DND-41 (cell line): ENCODE results near the gene DDX24.

Experiments used
- ATAC-seq: fragments of 200-7000 bp; cut with Tn5 transposase; 3 replicates; pipeline ENCODE4 v1.9.1; 2021; ENCODE audit warnings: low read depth; ENCODE audit not compliant: insufficient read depth
- DNase-seq: peaks from one replicate; pipeline ENCODE4 v3.0.0-alpha.2; 2020
- H2AFZ ChIP-seq: 2 replicates; pipeline ENCODE4 v1.6.0; 2012; ENCODE audit warnings: low read depth, low read length
- H3K27ac ChIP-seq: 2 replicates; pipeline ENCODE4 v1.5.1; 2012; ENCODE audit warnings: low read length, inconsistent platforms
- H3K27me3 ChIP-seq: fragments of 200-600 bp; sonication (generic); 2 replicates; pipeline ENCODE4 v1.6.0; 2012; ENCODE audit warnings: low read length, mild to moderate bottlenecking, inconsistent platforms; ENCODE audit not compliant: insufficient read depth, poor library complexity
- H3K36me3 ChIP-seq: 2 replicates; pipeline ENCODE4 v1.5.1; 2012; ENCODE audit warnings: low read length, inconsistent platforms; ENCODE audit not compliant: insufficient read depth
- H3K4me1 ChIP-seq: 2 replicates; pipeline ENCODE4 v1.5.1; 2012; ENCODE audit warnings: mild to moderate bottlenecking, low read length; ENCODE audit not compliant: insufficient read depth
- H3K4me2 ChIP-seq: 2 replicates; pipeline ENCODE4 v1.6.0; 2012; ENCODE audit warnings: mild to moderate bottlenecking, moderate library complexity, low read length, inconsistent platforms; ENCODE audit not compliant: insufficient read depth
- H3K4me3 ChIP-seq, 2 experiments: fragments of 200-600 bp in 1 of 2; shearing (Covaris generic) in 1 of 2; 2 replicates each; pipeline ENCODE4 v1.5.1; 2012 to 2016; ENCODE audit warnings: inconsistent platforms in 2 of 2, low read length in 2 of 2, mild to moderate bottlenecking in 2 of 2, low read depth in 1 of 2, moderate library complexity in 1 of 2
- H3K79me2 ChIP-seq: 2 replicates; pipeline ENCODE4 v1.6.0; 2012; ENCODE audit warnings: low read length, inconsistent platforms; ENCODE audit not compliant: insufficient read depth
- H3K9ac ChIP-seq: 2 replicates; pipeline ENCODE4 v1.6.0; 2012; ENCODE audit warnings: low read depth, mild to moderate bottlenecking, inconsistent platforms, low read length, moderate library complexity
- H3K9me3 ChIP-seq: 2 replicates; pipeline ENCODE4 v1.5.1; 2012; ENCODE audit warnings: low read length, moderate library complexity, mild to moderate bottlenecking, inconsistent platforms; ENCODE audit not compliant: insufficient read depth, severe bottlenecking
- H4K20me1 ChIP-seq: 2 replicates; pipeline ENCODE4 v1.6.0; 2012; ENCODE audit warnings: low read length; ENCODE audit not compliant: insufficient read depth
- EZH2 ChIP-seq: IDR thresholded peaks from 3 replicates; pipeline ENCODE4 v1.6.1; 2012; ENCODE audit warnings: borderline replicate concordance, low read depth, mild to moderate bottlenecking, moderate library complexity, low read length, inconsistent platforms; ENCODE audit not compliant: severe bottlenecking
- TF ChIP-seq, protein P1 (sequence below): IDR thresholded peaks from 2 replicates; pipeline ENCODE4 v1.5.1; 2012; ENCODE audit warnings: borderline replicate concordance, low read length, moderate library complexity, mild to moderate bottlenecking; ENCODE audit not compliant: poor library complexity, severe bottlenecking; ENCODE audit errors: extremely low read depth

Gene DDX24

DNA sequence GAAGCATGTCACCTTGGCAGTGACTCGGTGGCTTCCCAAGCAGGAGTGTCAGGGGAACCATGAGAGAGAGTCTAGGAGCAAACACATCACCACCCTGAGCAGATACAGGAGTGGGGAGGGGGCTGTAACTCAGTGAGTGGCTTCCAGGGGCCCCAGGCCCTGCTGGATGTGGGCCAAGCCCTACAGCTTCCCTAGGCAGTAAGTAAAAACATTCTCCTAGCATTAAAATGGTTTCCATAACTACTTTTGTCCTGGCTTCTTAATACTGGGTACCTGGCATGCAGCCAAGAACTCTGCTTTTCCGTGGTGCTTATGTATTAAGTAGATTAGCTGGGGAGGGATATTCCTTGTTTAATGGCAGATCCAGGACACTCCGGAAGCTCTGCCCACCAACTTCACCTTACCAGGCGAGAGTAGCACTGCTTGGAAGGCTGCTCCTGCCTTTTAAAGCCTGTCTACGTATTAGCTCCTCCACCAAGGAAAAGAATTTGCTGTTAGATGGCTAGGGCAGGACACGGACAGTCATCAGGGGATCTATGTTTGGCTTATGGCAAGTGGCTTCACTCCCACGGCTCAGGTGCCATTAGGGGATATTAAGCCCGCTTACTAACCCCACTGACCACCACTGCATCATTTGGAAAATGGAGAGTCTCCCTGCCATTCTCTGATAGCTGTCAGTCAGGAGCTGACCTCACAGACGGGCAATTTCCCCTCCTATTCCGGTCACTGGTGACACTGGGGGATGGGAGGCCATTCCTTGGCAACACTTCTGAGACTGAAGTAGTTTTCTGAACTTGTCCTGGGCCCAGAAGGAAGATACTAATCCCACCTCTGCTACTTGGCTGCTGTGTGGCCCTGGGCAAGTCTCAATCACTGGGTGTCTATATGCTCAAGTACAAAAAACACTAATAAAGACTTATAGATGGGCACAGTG, 32.0 kb downstream of the DDX24 start:
- Histone ChIP-seq H3K4me2 (no peak overlapping the region), H2AFZ (no peak overlapping the region), H3K9me3 (no peaks in the 10 kb centered on the region), H3K4me1 (no peaks in the 10 kb centered on the region), H3K27ac (no peak overlapping the region), H3K9ac (no peak overlapping the region), H3K36me3 (peaks cover 93% of the 10 kb centered on the region), H4K20me1 (peaks cover 18% of the 10 kb centered on the region), H3K4me3 (no peak overlapping the region), H3K27me3 (no peaks in the 10 kb centered on the region), H3K79me2 (no peaks in the 10 kb centered on the region)
- TF ChIP-seq, protein P1, sequence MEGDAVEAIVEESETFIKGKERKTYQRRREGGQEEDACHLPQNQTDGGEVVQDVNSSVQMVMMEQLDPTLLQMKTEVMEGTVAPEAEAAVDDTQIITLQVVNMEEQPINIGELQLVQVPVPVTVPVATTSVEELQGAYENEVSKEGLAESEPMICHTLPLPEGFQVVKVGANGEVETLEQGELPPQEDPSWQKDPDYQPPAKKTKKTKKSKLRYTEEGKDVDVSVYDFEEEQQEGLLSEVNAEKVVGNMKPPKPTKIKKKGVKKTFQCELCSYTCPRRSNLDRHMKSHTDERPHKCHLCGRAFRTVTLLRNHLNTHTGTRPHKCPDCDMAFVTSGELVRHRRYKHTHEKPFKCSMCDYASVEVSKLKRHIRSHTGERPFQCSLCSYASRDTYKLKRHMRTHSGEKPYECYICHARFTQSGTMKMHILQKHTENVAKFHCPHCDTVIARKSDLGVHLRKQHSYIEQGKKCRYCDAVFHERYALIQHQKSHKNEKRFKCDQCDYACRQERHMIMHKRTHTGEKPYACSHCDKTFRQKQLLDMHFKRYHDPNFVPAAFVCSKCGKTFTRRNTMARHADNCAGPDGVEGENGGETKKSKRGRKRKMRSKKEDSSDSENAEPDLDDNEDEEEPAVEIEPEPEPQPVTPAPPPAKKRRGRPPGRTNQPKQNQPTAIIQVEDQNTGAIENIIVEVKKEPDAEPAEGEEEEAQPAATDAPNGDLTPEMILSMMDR: no peak
- no peak for TF ChIP-seq EZH2
- ATAC-seq: no peak
- no peak for DNase-seq

DNA sequence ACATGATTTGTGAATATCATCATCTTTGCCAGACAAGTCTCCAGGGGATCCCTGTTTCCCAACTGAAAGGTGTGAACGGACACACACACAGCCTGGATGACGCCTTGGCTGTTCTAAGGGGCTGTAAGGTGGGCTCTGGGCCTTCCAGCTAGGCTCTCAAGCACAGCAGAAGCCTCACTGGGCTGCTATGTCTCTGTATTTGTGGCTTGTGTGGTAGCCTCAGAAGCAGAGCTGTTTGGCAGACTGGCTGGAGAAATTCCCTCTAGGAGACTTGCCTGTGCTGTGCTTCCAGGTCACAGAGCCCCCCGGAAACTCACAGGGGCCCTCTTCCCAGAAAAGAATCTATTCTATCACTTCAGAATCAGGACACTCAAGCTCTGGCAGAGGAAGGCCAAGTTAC, 33.4 kb downstream of the DDX24 start:
- H3K4me1 ChIP-seq: no peaks in the 10 kb centered on the region
- H3K9ac ChIP-seq: no peak overlapping the region
- H3K27me3 ChIP-seq: no peaks in the 10 kb centered on the region
- peaks cover 18% of the 10 kb centered on the region for H4K20me1 ChIP-seq
- no peaks in the 10 kb centered on the region for H3K79me2 ChIP-seq
- TF ChIP-seq, protein P1: no peak
- no peak for TF ChIP-seq EZH2
- H3K27ac ChIP-seq: no peak overlapping the region
- H3K4me2 ChIP-seq: no peak overlapping the region
- ATAC-seq: no peak
- H3K4me3 ChIP-seq: no peak overlapping the region
- H3K36me3 ChIP-seq: peaks cover 82% of the 10 kb centered on the region
- H3K9me3 ChIP-seq: no peaks in the 10 kb centered on the region
- H2AFZ ChIP-seq: no peak overlapping the region
- DNase-seq: no peak

DNA sequence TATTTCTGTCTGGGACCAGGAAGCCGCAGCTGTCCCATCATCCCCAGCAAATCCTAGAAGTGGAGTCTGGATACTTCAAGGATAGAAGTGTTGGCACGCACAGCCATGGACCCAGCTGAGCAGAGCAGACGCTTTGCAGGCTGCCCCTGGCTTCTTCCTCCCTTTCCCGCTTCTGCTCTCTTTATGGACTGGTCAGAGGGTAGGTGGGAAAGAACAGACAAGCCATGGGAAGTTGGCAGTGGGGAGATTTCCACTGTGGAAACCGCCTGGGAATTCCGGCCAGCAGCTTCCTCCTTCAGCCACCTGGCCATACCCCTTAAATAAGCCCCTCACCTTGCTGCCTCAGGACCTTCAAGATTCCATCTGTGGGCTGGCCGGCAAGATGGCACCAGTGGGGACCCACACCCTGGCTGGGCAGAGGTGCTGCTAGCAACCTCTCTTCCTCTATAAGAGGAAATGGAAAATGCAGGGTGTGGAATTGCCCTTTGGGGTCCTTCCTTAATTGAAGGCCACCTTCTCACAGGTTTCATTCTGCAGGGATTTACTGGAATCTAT, 34.2 kb downstream of the DDX24 start:
- Histone ChIP-seq H3K4me3 (no peak overlapping the region), H3K9ac (no peak overlapping the region), H2AFZ (no peak overlapping the region), H3K27me3 (no peaks in the 10 kb centered on the region), H4K20me1 (peaks cover 18% of the 10 kb centered on the region), H3K79me2 (no peaks in the 10 kb centered on the region), H3K4me2 (no peak overlapping the region), H3K36me3 (peaks cover 74% of the 10 kb centered on the region), H3K4me1 (no peaks in the 10 kb centered on the region), H3K27ac (no peak overlapping the region), H3K9me3 (no peaks in the 10 kb centered on the region)
- ATAC-seq (no peak), DNase-seq (no peak)
- TF ChIP-seq, protein P1: no peak
- no peak for TF ChIP-seq EZH2
